CD4-positive, alpha-beta T cell (primary cell): ENCODE results near the gene EZR. TPM values are rescaled to one million over a fixed set of nuclear protein-coding genes. Genes with fewer than 3 reads are reported as not detected.
A peak's percentile ranks its signal among the peaks of the same experiment; 100 is the strongest.

Experiments used
- ATAC-seq: fragments of 200-7000 bp; cut with Tn5 transposase; one replicate; pipeline ENCODE4 v1.10.0; 2022; ENCODE audit warnings: mild to moderate bottlenecking; ENCODE audit not compliant: poor library complexity
- CTCF ChIA-PET: fragments of 350-600 bp; sonication (Branson Sonifier 250); formaldehyde crosslinking; loops from one replicate; lab custom pipeline; 2021; ENCODE audit warnings: antibody characterized with exemption, inconsistent platforms; lab: Charles Lee
- POLR2A ChIA-PET: fragments of 350-600 bp; sonication (Branson Sonifier 250); formaldehyde crosslinking; loops from one replicate; lab custom pipeline; 2021; ENCODE audit warnings: antibody characterized with exemption, inconsistent platforms; lab: Charles Lee
- DNase-seq, 14 experiments: peaks; one replicate each; pipeline ENCODE4 v3.0.0-alpha.2; 2013 to 2020; ENCODE audit warnings: mixed read lengths in 2 of 14
- H3K27ac ChIP-seq, 2 donors: one replicate each; pipeline versions ENCODE4 v1.5.1 to v1.7.0; 2013; ENCODE audit warnings: low read length in 2 of 2, low read depth in 1 of 2, mild to moderate bottlenecking in 1 of 2
- H3K27me3 ChIP-seq, 2 experiments: 1 replicate in 1 of 2; 2 replicates in 1 of 2; pipeline versions ENCODE4 v1.6.1 to v1.7.0; 2013; ENCODE audit warnings: low read length in 2 of 2, control low read depth in 1 of 2, mild to moderate bottlenecking in 1 of 2, moderate library complexity in 1 of 2; ENCODE audit not compliant: insufficient read depth in 2 of 2, control insufficient read depth in 1 of 2
- H3K36me3 ChIP-seq: one replicate; pipeline ENCODE4 v1.6.1; 2013; ENCODE audit warnings: low read length, control low read depth; ENCODE audit not compliant: insufficient read depth
- H3K4me1 ChIP-seq: one replicate; pipeline ENCODE4 v1.6.1; 2013; ENCODE audit warnings: low read length, control low read depth; ENCODE audit not compliant: insufficient read depth
- H3K4me3 ChIP-seq: one replicate; pipeline ENCODE4 v1.5.1; 2013; ENCODE audit warnings: mild to moderate bottlenecking, low read length, moderate library complexity
- H3K9me3 ChIP-seq, 2 experiments: 1 replicate in 1 of 2; 2 replicates in 1 of 2; pipeline versions ENCODE4 v1.6.1 to v1.7.0; 2013; ENCODE audit warnings: low read length in 2 of 2, mild to moderate bottlenecking in 2 of 2, control low read depth in 1 of 2, moderate library complexity in 1 of 2; ENCODE audit not compliant: control insufficient read depth in 1 of 2, insufficient read depth in 1 of 2
- H3K27ac Mint-ChIP-seq: one replicate; pipeline ENCODE4 v1.8.0; 2020; ENCODE audit warnings: mixed read lengths
- H3K27me3 Mint-ChIP-seq: one replicate; pipeline ENCODE4 v1.8.0; 2021; ENCODE audit warnings: mixed read lengths
- H3K36me3 Mint-ChIP-seq: one replicate; pipeline ENCODE4 v1.8.0; 2021; ENCODE audit warnings: low read depth, mixed read lengths
- H3K4me1 Mint-ChIP-seq: one replicate; pipeline ENCODE4 v1.8.0; 2021; ENCODE audit warnings: low read depth, mixed read lengths
- H3K4me3 Mint-ChIP-seq: one replicate; pipeline ENCODE4 v1.8.0; 2020; ENCODE audit warnings: mild to moderate bottlenecking, mixed read lengths
- H3K9me3 Mint-ChIP-seq: one replicate; pipeline ENCODE4 v1.8.0; 2020; ENCODE audit warnings: mixed read lengths
- intact Hi-C, 2 experiments: fragments of 100-400 bp; cut with DNase I in 1 of 2; cut with micrococcal nuclease in 1 of 2; formaldehyde crosslinking; loops; one replicate each; pipeline versions ENCODE4 v1.15.1 to v1.9.0; 2023 to 2025; cut with DNase I, micrococcal nuclease
- polyA plus RNA-seq, 2 donors: library from polyadenylated mRNA; unstranded; fragments of 120-200 nt; gene quantifications; one replicate each; pipeline ENCODE4 v1.2.1, GENCODE V29; 2013
- total RNA-seq, 174 experiments: library from RNA in 2 of 174; stranded (reverse) in 2 of 174; gene quantifications; one replicate each; pipeline ENCODE4 v1.2.3 and lab custom pipeline; 2021 to 2026
- TF ChIP-seq, protein P1 (sequence below): fragments of 200-600 bp; IDR thresholded peaks from one replicate; pipeline ENCODE4 v1.8.0; 2022; ENCODE audit warnings: antibody characterized with exemption, mild to moderate bottlenecking

EZR gene
- total RNA-seq (100 to 1,000 TPM; 434 to 449 TPM), total RNA-seq (lab: John Stamatoyannopoulos, UW) (283 to 1,645 (median 555) reads per million in 172 experiments)
- polyA plus RNA-seq (2013, experiment 1 of 2): 157 TPM
- 166 TPM for polyA plus RNA-seq (2013, experiment 2 of 2)

GRCh38 chr6:158819213-158819976 is at the start of gene EZR:
EZR (minus strand) TSS chr6:158819368; CDS start chr6:158818093, 1,275 bp downstream.
- Histone ChIP-seq H3K4me1 (peaks cover 39% of the 10 kb centered on the region), H3K4me3 (peak within 1 kb of the TSS; percentile 88), H3K27ac (peak within 1 kb of the TSS; percentile 96 to 97), H3K27me3 (no peaks in the 10 kb centered on the region), H3K36me3 (peaks cover 11% of the 10 kb centered on the region), H3K9me3 (no peaks in the 10 kb centered on the region)
- peaks cover 43% of the 10 kb centered on the region for H3K36me3 Mint-ChIP-seq
- no peaks in the 10 kb centered on the region for H3K27me3 Mint-ChIP-seq
- ChIA-PET CTCF (interaction anchor here (0.8 to 1.7 kb wide), 3 partner anchors 28 to 139 kb away, joined by 3 to 11 read pairs (median 4); no protein-coding TSS in a partner anchor), POLR2A (interaction anchor here (0.5 to 4.3 kb wide), 14 partner anchors 10 to 128 kb away, joined by 3 to 75 read pairs (median 4); no protein-coding TSS in a partner anchor)
- peak; percentile 64 to 95 (median 80) for DNase-seq
- peaks cover 48% of the 10 kb centered on the region for H3K4me1 Mint-ChIP-seq
- peaks cover 3% of the 10 kb centered on the region for H3K9me3 Mint-ChIP-seq
- ATAC-seq: peak; percentile 58
- intact Hi-C loops: loop anchor here in 1 of 2 experiments (1.0 to 5.0 kb wide), 3 partner anchors 42 to 153 kb away; no protein-coding TSS in a partner anchor
- peak within 1 kb of the TSS; percentile 95 for H3K27ac Mint-ChIP-seq
- TF ChIP-seq, protein P1, sequence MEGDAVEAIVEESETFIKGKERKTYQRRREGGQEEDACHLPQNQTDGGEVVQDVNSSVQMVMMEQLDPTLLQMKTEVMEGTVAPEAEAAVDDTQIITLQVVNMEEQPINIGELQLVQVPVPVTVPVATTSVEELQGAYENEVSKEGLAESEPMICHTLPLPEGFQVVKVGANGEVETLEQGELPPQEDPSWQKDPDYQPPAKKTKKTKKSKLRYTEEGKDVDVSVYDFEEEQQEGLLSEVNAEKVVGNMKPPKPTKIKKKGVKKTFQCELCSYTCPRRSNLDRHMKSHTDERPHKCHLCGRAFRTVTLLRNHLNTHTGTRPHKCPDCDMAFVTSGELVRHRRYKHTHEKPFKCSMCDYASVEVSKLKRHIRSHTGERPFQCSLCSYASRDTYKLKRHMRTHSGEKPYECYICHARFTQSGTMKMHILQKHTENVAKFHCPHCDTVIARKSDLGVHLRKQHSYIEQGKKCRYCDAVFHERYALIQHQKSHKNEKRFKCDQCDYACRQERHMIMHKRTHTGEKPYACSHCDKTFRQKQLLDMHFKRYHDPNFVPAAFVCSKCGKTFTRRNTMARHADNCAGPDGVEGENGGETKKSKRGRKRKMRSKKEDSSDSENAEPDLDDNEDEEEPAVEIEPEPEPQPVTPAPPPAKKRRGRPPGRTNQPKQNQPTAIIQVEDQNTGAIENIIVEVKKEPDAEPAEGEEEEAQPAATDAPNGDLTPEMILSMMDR: no peak
- peak within 1 kb of the TSS; percentile 99 for H3K4me3 Mint-ChIP-seq

DNA sequence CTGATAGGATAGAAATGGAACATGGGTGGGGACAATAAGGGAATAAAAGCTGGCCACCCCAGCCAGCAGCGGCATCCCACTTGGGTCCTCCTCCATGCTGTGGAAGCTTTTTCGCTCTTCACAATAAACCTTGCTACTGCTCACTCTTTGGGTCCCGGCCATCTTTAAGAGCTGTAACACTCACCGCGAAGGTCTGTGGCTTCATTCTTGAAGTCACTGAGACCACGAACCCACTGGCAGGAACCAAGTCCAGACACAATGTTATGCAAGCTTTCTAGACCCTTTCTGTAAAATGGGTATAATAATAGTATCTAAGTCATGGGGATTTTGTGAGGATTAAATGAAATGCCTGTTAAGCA is 48.9 kb upstream of the EZR start:
- Histone ChIP-seq H3K4me3 (no peak overlapping the region), H3K27ac (no peak overlapping the region)

More for the DNA sequence above, 48.9 kb upstream of the EZR start:
- Mint-ChIP-seq H3K36me3 (peaks cover 5% of the 10 kb centered on the region), H3K9me3 (no peaks in the 10 kb centered on the region), H3K4me3 (no peak overlapping the region), H3K27me3 (no peaks in the 10 kb centered on the region), H3K4me1 (peaks cover 37% of the 10 kb centered on the region), H3K27ac (peak overlapping the region; percentile 99)
- H3K4me1 ChIP-seq: peaks cover 21% of the 10 kb centered on the region
- H3K36me3 ChIP-seq: no peaks in the 10 kb centered on the region
- H3K27me3 ChIP-seq: no peaks in the 10 kb centered on the region
- intact Hi-C loops: loop anchor here in 1 of 2 experiments (2.0 kb wide), 1 partner anchor 13 kb away; no protein-coding TSS in a partner anchor
- TF ChIP-seq, protein P1: no peak
- no peak for ATAC-seq
- ChIA-PET POLR2A (interaction anchor here (0.8 to 5.7 kb wide), 7 partner anchors 10 to 65 kb away, joined by 4 to 214 read pairs (median 44); partner anchors contain the start of gene EZR), CTCF (interaction anchor here (1.2 to 1.9 kb wide), 3 partner anchors 14 to 104 kb away, joined by 3 to 6 read pairs (median 3); no protein-coding TSS in a partner anchor)
- H3K9me3 ChIP-seq: no peaks in the 10 kb centered on the region
- peak in 3 of 14 experiments; percentile 27 to 48 (median 30) for DNase-seq
